Measurements from ENCODE around the gene KIFC1. TPM values are rescaled to one million over a fixed set of nuclear protein-coding genes. Genes with fewer than 3 reads are reported as not detected.

Gene KIFC1
- total RNA-seq, 1 experiment from 2014 or later, result 73.8 TPM

- Histone ChIP-seq H3T11ph (ENCODE audit: low read length) (no peak overlapping the region), H2BK120ac (ENCODE audit: low read depth, low read length, poor library complexity, severe bottlenecking) (no peak overlapping the region), H3K4ac (ENCODE audit: low read depth, low read length) (no peak overlapping the region), H2AFZ (ENCODE audit: low read length) (no peak overlapping the region), H3K27me3 (ENCODE audit: insufficient read depth, low read length) (no peaks in the 10 kb centered on the region), H2AK5ac (ENCODE audit: insufficient read length, low read length) (no peak overlapping the region), H3K4me2 (ENCODE audit: insufficient read depth, insufficient read length, low read length) (no peak overlapping the region), H4K20me1 (ENCODE audit: control insufficient read depth, insufficient read depth, insufficient read length) (no peaks in the 10 kb centered on the region), H3K79me2 (ENCODE audit: insufficient read depth, low read length) (no peaks in the 10 kb centered on the region), H2BK15ac (ENCODE audit: low read depth, low read length) (no peak overlapping the region), H3K79me1 (ENCODE audit: insufficient read depth, low read depth, low read length, poor library complexity, severe bottlenecking) (no peaks in the 10 kb centered on the region), H3K18ac (ENCODE audit: insufficient read length, low read depth, low read length) (no peak overlapping the region), H3K14ac (ENCODE audit: insufficient read depth, low read length) (no peak overlapping the region), H4K91ac (ENCODE audit: insufficient read length, low read depth, low read length) (no peak overlapping the region), H2BK12ac (ENCODE audit: insufficient read length, low read depth, low read length) (no peak overlapping the region), H3K23me2 (ENCODE audit: insufficient read length, low read depth, low read length, poor library complexity, severe bottlenecking) (no peaks in the 10 kb centered on the region), H4K8ac (replicated peaks; ENCODE audit: insufficient read length, low read depth, low read length) (no peak overlapping the region), H3K56ac (ENCODE audit: insufficient read length, low read depth, low read length) (no peak overlapping the region), H3K9ac (ENCODE audit: extremely low read depth, insufficient read length, low read length) (no peak overlapping the region), H3K27ac (ENCODE audit: insufficient read length, low read depth, low read length) (no peak overlapping the region), H2BK20ac (ENCODE audit: low read depth, low read length, poor library complexity, severe bottlenecking) (no peak overlapping the region), H3K23ac (ENCODE audit: insufficient read length, low read depth, low read length) (no peak overlapping the region), H3K4me1 (ENCODE audit: insufficient read depth, low read length) (no peaks in the 10 kb centered on the region), H4K5ac (ENCODE audit: insufficient read length, low read depth, low read length) (no peak overlapping the region), H2BK5ac (ENCODE audit: insufficient read length, low read length) (no peak overlapping the region), H3K9me3 (ENCODE audit: control insufficient read depth, low read depth, low read length) (no peaks in the 10 kb centered on the region)
- Mint-ChIP-seq H3K36me3 (ENCODE audit: insufficient read depth in 1 of 3, low read depth in 3 of 3) (peaks cover 72 to 95% (median 92%) of the 10 kb centered on the region in 3 experiments), H3K27me3 (ENCODE audit: low read depth) (no peaks in the 10 kb centered on the region), H3K9me3 (no peaks in the 10 kb centered on the region), H3K27ac (0 out of 7 replicates have a peak overlapping the region, but pooled peaks of 1 of the 3 experiments have one; percentile 9), H3K4me1 (peaks cover 0 to 3% of the 10 kb centered on the region in 2 experiments; a peak in 1 of 4 replicates), H3K4me3 (no peak overlapping the region)
- no peak for TF ChIP-seq CTCF (conservative IDR thresholded peaks at IDR 0.05)
- WGBS (ENCODE audit: extremely low coverage, insufficient read length, low lambda C conversion rate), result no CpG with 5 or more reads among the region's 9 CpGs
- no peak for DNase-seq
Observed at GRCh38 chr6:33441457-33441856, 49.8 kb downstream of the KIFC1 start.
